GM18508 (cell line): ENCODE measurements around the gene BACH1.
"Not testable (repeated sequence)": the region's sequence is repeated elsewhere in the genome, so short reads cannot be mapped to it uniquely, and the experiment has no call there.

Experiments
- ATAC-seq: cut with Tn5 transposase; IDR thresholded peaks from one replicate; pipeline ENCODE4 v1.9.1; 2021; ENCODE audit warnings: moderate number of reproducible peaks; ENCODE audit not compliant: insufficient read depth, unreplicated experiment

BACH1 gene

GRCh38 chr21:29298348-29299045 lies at the start of gene BACH1:
TSS of gene BACH1 (plus strand) at chr21:29298922. CDS start at chr21:29321281, 22,359 bp downstream.
- no peak for ATAC-seq

GRCh38 chr21:29249289-29249688 lies 49.4 kb upstream of the BACH1 start:
- ATAC-seq = not testable (repeated sequence)

DNA sequence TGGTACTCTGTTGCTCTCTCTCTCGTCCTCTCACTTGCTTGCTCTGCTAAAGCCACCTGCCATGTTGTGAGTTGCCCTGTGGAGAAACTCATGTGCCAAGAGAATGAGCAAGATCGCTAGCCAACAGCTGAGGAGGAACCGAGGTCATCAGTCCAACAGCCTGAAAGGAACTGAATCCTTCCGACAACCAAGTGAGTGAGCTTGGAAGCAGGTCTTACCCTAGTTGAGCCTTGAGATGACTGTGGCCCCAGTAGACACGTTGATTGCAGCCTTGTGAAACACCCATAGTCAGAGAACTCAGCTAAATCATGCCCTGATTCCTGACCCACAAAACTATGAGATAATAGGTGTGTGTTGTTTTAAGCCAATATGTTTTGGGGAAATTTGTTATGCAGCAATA lies 48.1 kb upstream of the BACH1 start:
- ATAC-seq = no peak

GRCh38 chr21:29253861-29254260 lies 44.9 kb upstream of the BACH1 start:
- not testable (repeated sequence) for ATAC-seq

GRCh38 chr21:29254550-29254949 lies 44.2 kb upstream of the BACH1 start:
- no peak for ATAC-seq

DNA sequence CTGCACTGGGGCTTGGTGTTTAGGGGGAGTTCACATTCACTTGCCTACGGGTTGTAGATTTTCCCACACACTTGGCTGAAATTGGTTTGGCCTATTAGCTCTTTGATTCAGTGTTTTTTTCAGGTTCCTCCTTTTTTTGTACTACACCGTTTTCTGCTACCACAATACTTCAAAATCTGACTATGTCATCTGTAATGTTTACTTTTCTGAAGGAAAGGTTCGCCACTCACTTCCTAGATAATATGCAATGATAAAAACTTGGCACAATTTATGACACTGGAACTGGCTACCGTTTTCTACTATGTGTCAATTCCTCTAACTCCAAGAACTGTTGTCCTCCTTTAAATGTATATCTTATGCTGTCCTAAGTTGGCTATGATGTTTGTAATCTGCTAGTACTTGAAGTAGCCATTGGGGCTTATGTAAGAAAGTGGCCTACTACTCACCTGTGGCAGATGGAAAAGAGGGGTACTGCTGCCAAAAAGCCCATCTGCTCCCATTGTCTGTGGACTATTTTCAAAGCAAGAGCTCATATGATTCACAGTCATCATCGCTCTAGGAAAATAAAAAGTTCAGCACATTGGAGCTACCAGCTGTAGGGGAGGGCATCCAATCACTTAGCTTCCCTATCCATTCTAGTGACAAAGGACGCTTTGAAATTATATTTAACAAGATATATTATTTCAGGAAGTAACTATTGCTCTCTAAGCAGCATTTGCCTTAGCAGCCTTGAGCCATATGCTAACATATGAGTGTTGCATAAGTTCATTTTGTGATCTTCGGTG lies 42.4 kb upstream of the BACH1 start:
- no peak for ATAC-seq

DNA sequence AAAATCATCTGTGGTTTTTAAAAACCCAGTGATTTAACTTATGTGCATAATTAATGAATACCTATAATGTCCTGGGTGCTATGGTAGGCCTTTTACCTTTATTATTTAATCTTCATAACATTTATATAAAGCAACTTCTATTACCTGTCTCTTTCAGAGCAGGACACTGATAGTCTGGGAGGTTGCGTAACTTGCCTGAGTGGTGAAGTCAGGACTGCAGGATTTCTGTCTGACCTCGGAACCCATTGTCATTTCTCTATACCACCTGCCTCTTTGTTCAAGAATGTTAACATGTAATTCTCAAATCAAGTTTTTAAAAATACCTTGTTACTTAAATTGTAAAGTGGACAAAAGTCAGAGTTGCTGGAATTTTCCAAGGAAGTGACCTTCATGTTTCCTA lies 41.0 kb upstream of the BACH1 start:
- no peak for ATAC-seq

- no peak for ATAC-seq
Measured at GRCh38 chr21:29258626-29259338, 39.9 kb upstream of the BACH1 start.

GRCh38 chr21:29260461-29260860 lies 38.3 kb upstream of the BACH1 start:
- no peak for ATAC-seq

GRCh38 chr21:29261555-29262540 lies 36.9 kb upstream of the BACH1 start:
- ATAC-seq = no peak

DNA sequence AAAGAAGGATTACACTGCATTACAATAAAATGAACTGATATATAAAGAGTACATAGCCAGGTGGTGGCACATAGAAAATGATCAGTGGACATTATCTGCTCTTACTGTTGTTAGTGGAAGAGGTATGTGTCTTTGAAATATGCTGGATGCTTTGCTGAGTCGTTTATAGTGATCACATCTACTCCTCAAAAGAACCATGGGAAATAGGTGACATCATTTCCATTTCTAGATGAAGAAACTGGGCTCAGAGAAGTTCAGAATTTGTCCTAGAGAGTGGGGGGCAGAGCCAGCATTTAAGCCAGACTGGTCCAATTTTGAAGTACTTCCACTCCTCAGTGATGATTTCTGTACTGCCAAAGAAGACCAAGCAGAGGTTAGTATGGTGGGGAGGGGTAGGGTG lies 34.0 kb upstream of the BACH1 start:
- ATAC-seq = no peak

DNA sequence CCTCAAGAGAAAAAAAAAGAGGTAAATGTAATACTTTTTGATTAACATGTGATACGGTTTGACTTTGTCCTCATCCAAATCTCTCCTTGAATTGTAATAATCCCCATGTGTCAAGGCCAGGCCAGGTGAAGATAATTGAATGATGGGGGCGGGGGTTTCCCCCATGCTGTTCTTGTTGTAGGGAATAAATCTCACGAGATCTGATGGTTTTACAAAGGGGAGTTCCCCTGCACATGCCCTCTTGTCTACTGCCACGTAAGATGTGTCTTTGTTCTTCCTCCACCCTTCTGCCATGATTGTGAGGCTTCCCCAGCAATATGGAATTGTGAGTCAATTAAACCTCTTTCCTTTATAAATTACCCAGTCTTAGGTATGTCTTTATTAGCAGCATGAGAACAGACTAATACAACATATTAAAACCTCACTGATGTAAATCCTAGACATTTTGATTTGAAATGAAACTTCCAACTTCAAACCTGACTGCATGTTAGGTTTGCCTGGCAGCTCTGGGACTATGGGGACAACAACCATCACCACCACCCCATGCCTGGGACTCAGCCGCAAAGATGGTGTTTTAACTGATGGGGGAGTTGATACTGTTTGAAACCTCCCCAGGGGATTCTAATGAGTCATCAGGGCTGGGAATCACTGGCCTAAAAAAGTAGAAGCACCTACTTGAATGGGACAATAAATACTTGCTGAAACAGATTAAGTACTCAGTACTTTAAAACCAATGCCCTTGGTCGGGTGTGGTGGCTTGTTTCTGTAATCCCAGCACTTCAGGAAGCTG lies 32.8 kb upstream of the BACH1 start:
- no peak for ATAC-seq

DNA sequence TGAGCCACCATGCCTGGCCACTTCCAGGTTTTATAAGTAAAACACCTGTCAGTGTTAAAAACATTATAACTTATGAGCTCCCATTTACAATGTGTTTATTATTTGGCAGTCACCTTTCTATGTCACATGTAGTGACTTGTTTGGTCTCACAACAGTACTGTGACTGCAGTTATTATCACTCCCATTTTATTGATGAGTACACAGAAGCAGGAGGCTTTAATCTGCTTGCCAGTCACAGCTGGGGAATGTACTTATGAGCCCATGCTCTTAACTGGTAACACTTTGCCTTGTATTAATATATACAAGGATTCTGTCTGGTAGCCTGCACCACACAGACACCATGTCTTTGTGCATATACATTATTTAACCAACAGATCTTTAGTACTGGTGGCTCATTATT lies 31.1 kb upstream of the BACH1 start:
- no peak for ATAC-seq

GRCh38 chr21:29271927-29272333 lies 26.8 kb upstream of the BACH1 start:
- no peak for ATAC-seq

GRCh38 chr21:29277442-29277841 lies 21.3 kb upstream of the BACH1 start:
- ATAC-seq = no peak

DNA sequence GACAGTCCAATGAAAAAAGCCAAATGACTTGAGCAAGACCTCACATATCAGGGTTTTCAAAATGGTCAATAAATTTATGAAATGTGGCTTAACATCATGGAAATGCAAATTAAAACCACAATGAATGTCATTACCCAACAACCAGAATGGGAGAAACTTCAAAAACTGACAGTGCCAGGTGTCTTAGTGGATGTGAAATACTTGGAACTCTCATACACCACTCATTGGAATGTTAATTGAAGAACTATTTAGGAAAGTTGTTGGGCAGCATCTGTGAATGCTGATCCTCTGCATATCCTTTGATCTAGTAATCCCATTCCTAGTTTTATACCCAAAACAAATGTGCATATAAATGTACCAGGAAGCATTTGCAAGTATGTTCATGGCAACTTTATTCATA lies 19.2 kb upstream of the BACH1 start:
- no peak for ATAC-seq

- ATAC-seq = not testable (repeated sequence)
Measured at GRCh38 chr21:29281801-29282200, 16.9 kb upstream of the BACH1 start.

DNA sequence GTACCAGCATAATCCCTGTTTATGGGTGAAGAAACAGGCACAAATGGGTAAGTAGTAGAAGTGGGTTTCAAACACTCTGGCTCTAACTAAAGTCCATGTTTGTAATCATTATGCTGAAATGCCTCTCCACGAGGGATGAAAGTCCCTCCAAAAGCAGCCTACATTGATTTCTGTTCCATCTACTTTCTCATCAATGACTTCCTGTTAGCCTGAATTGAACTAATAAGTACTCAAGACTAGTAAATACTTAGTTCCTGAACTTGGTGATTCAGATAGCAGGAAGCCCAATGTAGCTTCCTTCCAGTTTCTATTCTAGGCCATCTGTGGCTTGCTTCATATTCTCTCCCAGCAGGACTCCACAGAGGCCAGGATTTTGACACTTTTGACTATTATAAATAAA lies 11.3 kb upstream of the BACH1 start:
- ATAC-seq = no peak

DNA sequence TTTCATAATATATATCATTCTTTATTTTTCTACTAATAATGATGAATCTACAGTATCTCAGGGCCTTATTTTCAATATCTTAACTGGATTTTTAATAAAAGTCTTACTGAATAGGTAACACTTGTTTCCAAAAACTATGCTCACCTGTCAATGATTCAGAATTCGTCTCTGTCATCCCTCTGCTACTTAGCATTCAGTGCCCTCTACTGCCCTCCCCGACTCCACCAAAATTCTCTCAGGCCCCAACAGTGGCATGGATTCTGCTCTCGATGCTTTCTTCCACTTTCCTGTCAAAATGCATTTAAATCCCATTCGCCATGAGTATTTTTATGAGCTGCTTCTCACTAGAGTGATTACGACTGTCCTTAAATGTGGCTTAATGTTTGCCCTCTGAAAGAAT lies 10.5 kb upstream of the BACH1 start:
- ATAC-seq = no peak
